ENCODE data around the gene SLCO2A1.

SLCO2A1 gene

GRCh38 chr3:134033315-134033996, 3.7 kb upstream of the SLCO2A1 start:
- DNase-seq = no peak

DNA sequence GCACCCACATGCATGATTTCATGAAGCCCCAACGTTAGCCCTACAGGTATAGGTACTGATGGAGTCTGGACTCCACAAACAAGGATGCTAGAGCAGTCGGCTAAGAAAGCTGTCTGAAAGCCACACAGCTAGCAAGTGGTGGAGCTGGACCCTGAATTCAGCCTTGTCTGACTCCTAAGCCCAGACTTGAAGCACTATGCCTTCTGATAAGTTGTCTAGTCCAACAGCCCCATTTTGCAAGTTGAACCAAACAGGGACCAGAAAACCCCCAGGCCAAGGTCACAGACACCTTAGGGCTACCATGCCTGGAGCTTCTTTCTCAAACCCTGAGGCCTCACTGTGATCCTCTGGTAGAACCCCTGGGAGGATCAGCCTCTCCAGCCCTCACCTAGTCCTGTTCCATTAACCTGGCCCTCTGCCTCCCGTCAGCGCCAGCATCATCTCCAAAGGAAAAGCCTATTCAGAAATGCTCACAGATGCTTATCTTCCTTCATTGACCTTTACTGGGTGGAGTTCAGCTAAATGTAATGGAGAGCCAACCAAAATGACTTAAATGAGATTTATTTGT, 1.7 kb upstream of the SLCO2A1 start:
- no peak for DNase-seq

- peak; percentile 48 for DNase-seq
Observed at GRCh38 chr3:134030379-134031347, 938 bp upstream of the SLCO2A1 start.

DNA sequence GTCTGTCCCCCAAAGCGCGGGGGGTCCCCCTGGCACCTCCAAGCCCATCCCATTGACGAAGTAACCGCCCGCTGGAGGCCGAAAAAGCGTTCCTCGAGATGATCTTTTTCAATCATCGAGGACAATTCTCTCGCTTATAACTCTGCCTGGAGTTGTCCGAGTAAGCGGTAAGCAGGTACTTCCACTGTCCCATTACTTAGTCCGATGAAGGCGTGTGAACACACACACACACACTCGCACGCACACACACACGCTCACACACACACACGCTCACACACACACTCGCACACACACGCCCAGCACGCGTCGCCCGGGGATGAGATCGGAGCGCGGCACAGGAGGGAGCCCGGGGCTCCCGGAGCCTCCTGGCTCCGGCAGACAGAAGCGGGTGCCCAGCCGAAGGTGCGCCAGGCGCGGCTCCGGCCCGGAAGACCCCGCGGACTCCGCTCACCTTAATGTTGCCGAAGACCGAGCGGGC, 430 bp downstream of the SLCO2A1 start:
- peak; percentile 65 for DNase-seq

DNA sequence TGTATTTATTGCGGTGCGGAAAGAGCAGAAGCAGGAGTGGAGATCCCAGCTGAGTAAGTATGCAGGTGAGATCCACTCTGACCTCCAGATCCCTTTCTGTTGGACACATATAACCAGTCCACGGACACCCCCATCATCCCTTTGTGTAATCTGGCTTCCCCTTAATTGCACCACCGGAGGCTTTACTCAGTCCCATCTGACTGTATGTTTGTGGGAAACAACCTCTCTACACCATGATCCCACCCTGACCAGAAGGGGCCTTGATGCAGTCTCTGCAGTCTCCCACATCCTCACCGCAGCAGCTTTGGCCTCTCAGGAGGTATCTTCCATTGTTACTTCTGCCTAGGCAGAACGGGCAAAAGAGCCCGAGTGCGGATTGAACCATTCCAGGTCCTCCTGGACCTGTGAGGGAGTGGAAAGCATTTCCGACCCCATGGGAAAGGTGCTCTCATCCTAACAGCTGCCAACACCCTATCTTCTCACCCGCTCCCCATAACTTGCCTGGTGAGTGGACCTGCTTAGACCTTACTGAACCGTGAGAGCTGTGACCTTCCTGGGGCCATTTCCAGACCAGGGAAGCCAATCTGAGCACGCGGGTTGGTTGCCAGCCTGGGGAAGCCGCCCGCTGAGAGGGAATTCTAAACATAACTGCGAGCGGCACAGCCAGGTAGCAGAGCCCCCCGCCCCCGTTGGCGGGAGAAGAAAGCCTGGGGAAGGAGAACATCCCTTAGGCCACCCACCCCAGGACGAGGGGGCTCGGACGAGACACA, 1.1 kb downstream of the SLCO2A1 start:
- DNase-seq = no peak

DNA sequence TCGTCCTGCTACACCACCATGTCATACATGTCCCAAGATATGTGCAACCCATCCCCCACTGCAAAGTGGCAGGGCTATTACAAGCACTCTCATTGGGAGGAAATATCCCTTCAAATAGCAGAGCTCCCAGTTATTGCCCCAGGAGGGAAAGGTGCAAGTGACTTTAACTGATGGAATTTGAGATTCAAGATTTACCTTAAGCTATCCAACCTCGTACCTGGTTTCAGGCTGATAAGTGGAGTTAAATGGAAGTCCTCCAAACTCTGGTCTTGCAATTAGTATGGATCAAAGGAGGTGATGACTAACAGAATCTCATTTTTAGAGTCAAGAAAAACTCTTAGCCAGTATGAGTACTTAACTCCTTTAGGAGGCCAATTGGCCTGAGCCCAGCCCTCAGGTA, 2.1 kb downstream of the SLCO2A1 start:
- no peak for DNase-seq

DNA sequence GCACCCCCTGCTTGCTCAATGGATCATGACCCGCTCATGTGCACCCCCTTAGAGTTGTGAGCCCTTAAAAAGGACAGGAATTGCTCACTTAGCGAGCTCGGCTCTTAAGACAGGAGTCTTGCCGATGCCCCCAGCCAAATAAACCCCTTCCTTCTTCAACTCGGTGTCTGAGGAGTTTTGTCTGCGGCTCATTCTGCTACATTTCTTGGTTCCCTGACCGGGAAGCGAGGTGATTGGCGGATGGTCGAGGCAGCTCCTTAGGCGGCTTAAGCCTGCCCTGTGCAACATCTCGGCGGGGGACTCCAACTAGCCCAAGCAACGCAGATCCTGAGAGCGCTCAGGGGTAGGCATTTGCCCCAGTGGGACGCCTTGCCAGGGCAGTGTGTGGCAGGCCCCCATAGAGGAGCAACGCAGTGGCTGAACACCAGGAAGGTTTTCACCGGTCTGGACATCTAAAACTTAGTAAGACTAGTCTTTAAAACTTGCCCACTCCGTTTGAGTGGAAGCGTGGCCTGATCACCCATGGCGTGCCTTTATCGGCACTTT, 9.5 kb downstream of the SLCO2A1 start:
- DNase-seq = no peak

DNA sequence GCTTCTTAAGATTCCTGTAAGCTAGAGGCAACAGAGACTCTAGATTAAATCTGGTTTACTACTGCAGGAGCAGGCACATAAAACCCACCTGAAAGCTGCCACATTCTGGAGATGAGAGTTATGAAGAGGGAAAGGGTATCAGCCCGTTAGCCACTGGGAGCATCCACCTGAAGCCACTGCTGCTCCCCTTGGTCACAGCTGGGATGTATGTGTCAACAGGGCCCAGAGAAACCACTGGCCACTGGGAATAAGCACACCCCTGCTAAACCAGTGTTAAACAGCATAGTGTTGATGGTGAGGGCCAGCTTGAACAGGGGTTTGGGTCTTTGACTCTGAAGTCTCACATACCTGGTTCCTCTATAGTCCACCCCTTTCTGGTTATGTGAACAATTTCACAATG, 10.9 kb downstream of the SLCO2A1 start:
- no peak for DNase-seq

DNA sequence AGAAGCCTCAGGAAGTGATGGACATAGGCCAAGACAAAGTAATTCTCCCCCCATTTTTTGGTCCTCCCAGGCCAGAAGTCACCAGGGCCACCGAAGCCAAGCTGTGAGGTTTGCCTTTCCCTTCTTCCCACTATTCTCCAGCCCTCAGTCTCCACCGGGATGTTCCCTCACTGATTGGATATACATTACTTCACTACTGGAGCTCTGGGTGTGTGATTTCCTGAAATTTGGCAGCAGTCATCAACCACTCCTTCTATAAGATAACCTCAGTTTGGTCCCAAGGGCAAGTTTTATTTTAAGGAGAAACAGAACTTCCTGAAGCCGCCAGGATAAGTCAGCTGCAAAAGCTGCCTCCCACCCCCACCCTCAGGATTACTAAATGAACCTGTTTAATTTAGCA, 11.3 kb downstream of the SLCO2A1 start:
- no peak for DNase-seq

GRCh38 chr3:134017490-134017889, 12.2 kb downstream of the SLCO2A1 start:
- DNase-seq = no peak

- DNase-seq = no peak
Observed at GRCh38 chr3:134014270-134014669, 15.5 kb downstream of the SLCO2A1 start.

GRCh38 chr3:134013280-134013679, 16.4 kb downstream of the SLCO2A1 start:
- no peak for DNase-seq

GRCh38 chr3:134009345-134010000, 20.3 kb downstream of the SLCO2A1 start:
- DNase-seq = no peak

DNA sequence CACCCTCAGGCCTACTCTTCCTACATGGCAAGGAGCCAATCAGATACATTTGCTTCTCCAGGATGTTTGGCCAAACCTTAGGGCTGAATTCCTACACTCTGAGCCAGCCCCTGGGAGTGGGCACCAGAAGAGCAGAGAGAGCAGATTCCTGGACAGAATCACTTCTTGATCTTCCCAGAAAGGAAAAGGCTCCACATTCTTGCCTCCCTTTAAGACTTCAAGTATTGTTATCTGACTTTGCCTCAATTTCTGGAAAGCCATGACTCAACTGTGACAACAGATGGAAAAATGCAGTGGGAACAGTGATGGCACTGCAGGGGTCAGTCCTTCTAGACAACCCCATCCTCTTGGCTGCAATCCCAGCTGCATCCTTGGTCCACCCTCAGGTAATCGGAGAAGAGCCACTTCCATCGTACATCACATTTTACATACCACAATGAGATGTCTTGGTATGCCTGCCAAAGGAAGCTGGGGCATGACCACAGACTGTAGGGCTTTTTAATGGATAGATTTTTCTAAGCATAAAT, 21.0 kb downstream of the SLCO2A1 start:
- DNase-seq = no peak

- no peak for DNase-seq
Observed at GRCh38 chr3:134007819-134008218, 21.9 kb downstream of the SLCO2A1 start.

DNA sequence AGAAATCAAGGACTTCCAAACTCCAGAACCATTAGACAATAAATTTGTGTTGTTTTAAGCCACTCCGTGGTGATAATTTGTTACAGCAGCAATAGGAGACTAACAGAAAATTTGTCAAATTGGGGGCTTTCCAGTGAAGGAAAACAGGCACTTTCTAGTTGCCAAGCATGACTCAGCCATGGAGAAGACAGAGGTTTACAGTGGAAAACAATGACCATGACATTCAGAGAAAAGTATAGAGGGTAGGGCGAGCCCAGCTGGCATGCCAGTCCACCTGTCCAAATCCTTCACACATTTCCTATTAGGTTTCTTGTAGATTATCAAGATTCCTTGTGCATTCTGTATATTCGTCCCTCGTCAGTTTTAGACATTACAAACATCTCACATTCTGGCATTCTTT, 24.9 kb downstream of the SLCO2A1 start:
- DNase-seq = no peak

- DNase-seq = peak; percentile 13
Observed at GRCh38 chr3:134003066-134003465, 26.7 kb downstream of the SLCO2A1 start.

- no peak for DNase-seq
Observed at GRCh38 chr3:134002306-134002705, 27.4 kb downstream of the SLCO2A1 start.

DNA sequence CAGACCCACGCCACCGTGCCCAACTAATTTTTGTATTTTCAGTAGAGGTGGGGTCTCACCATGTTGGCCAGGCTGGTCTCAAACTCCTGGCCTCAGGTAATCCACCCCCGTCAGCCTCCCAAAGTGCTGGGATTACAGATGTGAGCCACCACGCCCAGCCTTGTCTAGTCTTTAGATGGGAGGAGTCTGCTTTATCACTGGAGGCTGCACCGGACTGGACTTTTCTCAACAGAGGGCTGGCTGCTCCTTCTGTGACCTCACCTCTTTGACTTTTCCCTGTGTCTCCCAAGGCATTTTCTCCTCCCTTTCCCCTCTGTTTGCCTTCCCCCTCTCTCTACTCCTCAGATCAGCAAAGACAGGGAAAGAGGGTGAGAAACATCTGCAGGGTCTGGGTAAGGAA, 28.5 kb downstream of the SLCO2A1 start:
- DNase-seq = no peak

DNA sequence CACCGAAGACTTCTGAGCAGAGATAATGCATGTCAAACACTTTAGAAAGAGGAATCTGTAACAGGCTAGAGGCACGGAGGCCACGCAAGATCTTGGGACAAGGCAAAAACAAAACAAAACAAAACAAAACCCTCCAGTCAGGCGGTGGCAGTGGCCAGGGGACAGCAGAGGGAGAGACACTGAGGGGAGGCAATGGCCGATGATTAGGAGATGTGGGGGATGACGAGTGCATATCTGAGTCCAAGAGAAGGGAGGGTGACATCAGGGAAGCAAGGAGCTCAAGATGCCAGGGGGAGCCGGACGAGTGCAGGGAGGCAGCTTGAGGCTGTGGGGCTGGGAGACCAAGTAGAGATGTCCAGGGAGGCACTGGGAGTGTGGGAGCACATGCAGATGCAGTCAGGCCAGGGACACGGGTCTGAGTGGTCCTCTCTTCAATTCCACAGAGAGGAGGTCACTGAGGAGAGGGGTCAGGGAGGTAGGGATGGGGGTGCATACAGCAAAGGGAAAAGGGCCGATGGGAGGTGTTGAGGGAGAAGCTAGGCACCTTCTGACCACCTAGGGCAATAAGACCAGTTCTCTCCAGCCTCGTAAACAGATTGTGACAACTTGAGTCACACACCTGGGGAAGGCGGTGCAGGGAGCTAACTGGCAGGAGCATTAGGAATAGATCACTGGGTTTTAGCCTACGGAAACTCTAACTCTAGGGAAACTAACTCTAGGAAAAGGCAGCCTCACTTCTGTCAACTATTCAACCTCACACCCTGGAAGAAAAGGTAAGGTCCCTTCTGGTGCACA, 29.6 kb downstream of the SLCO2A1 start:
- DNase-seq = no peak

- no peak for DNase-seq
Observed at GRCh38 chr3:133998691-133999241, 31.0 kb downstream of the SLCO2A1 start.

Measured in DMS53 (cell line).